Measurements from ENCODE around the gene PSEN1. TPM values are rescaled to one million over a fixed set of nuclear protein-coding genes. Genes with fewer than 3 reads are reported as not detected.
A peak's percentile ranks its signal among the peaks of the same experiment; 100 is the strongest.

Gene PSEN1
- total RNA-seq, 1 donor from 2014 or later, result 42.9 TPM

GRCh38 chr14:73239393-73240241 lies 103.3 kb downstream of the PSEN1 start:
- DNase-seq (ENCODE audit: low spot score), result peak; percentile 44

- DNase-seq (ENCODE audit: low spot score), result no peak
Measured at GRCh38 chr14:73240816-73241480, 104.6 kb downstream of the PSEN1 start.

GRCh38 chr14:73241481-73242165 lies 105.3 kb downstream of the PSEN1 start:
- no peak for DNase-seq (ENCODE audit: low spot score)

GRCh38 chr14:73242357-73242901 lies 106.1 kb downstream of the PSEN1 start:
- peak; percentile 29 for DNase-seq (ENCODE audit: low spot score)

GRCh38 chr14:73243341-73243740 lies 107.0 kb downstream of the PSEN1 start:
- DNase-seq (ENCODE audit: low spot score), result no peak

- no peak for DNase-seq (ENCODE audit: low spot score)
Measured at GRCh38 chr14:73243748-73244147, 107.4 kb downstream of the PSEN1 start.

GRCh38 chr14:73244541-73245290 lies 108.4 kb downstream of the PSEN1 start:
- DNase-seq (ENCODE audit: low spot score), result no peak

- peak; percentile 50 for DNase-seq (ENCODE audit: low spot score)
Measured at GRCh38 chr14:73245480-73246325, 109.4 kb downstream of the PSEN1 start.

- no peak for DNase-seq (ENCODE audit: low spot score)
Measured at GRCh38 chr14:73246387-73247150, 110.3 kb downstream of the PSEN1 start.

- DNase-seq (ENCODE audit: low spot score), result no peak
Measured at GRCh38 chr14:73248108-73248868, 112.0 kb downstream of the PSEN1 start.

- DNase-seq (ENCODE audit: low spot score), result no peak
Measured at GRCh38 chr14:73249108-73249507, 112.8 kb downstream of the PSEN1 start.

GRCh38 chr14:73249564-73250316 lies 113.4 kb downstream of the PSEN1 start:
- no peak for DNase-seq (ENCODE audit: low spot score)

GRCh38 chr14:73250317-73250713 lies 114.0 kb downstream of the PSEN1 start:
- DNase-seq (ENCODE audit: low spot score), result no peak

GRCh38 chr14:73250781-73251500 lies 114.6 kb downstream of the PSEN1 start:
- no peak for DNase-seq (ENCODE audit: low spot score)

GRCh38 chr14:73251516-73252215 lies 115.4 kb downstream of the PSEN1 start:
- DNase-seq (ENCODE audit: low spot score), result no peak

GRCh38 chr14:73252491-73253322 lies 116.4 kb downstream of the PSEN1 start:
- no peak for DNase-seq (ENCODE audit: low spot score)

Data from umbilical cord (tissue), 2 donors.